NCI-H1048 (cell line): Measurements from ENCODE around the gene ANKRD17.
"Not testable (repeated sequence)": the region's sequence is repeated elsewhere in the genome, so short reads cannot be mapped to it uniquely, and the experiment has no call there.

Experiments
- DNase-seq: peaks from one replicate; lab custom pipeline; 2025; lab: John Stamatoyannopoulos, UW

Gene ANKRD17

DNA sequence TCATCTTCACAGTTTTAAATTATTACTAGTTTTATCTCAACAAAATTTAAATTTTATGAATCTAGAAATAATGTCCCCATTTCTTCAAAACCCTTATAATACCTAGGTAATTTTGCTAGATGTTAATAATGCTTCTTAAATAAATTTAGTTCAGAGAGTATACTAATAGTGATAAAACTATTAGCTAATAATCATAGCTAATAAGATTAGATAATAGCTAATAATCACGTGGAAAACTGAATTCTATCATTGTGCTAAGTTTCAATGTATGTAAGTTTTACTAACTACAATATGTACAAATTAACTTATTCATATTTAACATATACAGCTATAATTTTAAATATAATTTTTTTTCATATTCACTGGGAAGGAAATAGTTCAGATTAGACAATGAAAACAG is 10.2 kb downstream of the ANKRD17 start:
- no peak for DNase-seq

GRCh38 chr4:73247100-73247499 is 11.5 kb downstream of the ANKRD17 start:
- DNase-seq: no peak

- DNase-seq: no peak
Measured at GRCh38 chr4:73245955-73246354, 12.6 kb downstream of the ANKRD17 start.

DNA sequence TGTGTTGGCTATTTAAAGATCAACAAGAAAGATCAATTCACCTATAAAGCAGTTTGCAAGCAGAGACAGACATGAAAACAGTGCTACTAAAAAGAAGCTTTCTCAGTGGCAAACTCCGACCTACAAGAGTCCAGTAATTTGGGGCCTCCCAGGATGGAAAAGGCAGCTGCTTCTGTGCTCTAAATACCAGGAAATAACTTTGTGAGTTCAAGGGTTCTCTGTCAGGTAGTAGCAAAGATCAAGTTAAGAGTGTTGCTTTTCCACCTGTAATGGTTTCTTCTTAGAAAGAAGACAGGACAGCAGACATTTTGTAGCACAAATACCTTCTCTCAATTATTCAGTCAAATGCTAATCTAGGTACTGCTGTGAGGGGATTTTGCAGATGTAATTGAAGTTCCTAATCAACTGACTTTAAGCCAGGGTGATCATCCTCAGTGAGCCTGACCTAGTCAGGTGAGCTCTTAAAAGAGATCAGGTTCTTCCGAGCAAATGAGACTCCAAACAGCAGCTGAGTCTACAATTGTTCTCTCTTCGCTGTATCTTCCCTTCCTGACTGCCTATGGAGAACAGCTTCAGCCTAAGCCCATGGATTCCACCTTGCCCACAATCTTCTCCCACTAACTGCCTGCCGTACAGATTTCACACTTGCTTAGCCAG is 13.5 kb downstream of the ANKRD17 start:
- no peak for DNase-seq

- no peak for DNase-seq
Measured at GRCh38 chr4:73237044-73237443, 21.6 kb downstream of the ANKRD17 start.

DNA sequence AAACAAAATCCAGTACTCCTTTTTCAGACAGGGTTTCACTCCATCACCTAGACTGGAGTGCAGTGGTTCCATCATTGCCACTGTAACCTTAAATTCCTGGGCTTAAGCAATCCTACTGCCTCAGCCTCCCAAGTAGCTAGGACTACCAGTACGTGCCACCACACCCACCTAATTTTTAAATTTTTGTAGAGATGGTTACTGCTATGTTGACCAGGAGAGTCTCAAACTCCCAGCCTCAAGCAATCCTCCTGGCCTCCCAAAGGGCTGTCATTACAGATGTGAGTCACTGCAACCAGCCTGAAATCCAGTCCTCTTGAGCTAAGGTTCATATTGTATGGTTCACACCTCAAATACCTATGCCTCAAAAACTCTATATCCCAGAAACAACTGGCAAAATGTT is 22.4 kb downstream of the ANKRD17 start:
- no peak for DNase-seq

DNA sequence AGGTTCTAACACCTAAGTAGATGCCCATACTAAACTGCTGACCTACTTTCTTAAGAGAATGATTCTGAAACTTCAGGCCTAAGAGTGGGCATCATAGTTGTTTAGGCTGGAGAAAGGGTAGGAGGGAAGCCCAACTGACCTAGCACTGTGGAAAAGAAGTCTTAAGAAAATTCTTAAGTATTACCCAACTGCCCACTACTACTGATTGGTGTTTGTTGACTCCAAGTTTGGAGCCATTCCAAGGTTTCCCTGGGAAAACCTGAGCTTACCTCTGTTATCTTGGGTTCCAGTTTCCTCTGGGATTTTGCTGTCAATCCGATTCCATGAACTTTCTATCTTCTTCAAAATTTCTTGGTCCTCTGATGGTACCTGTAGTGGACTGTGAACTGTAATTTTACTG is 23.9 kb downstream of the ANKRD17 start:
- DNase-seq: no peak

- DNase-seq: no peak
Measured at GRCh38 chr4:73231518-73232487, 26.8 kb downstream of the ANKRD17 start.

DNA sequence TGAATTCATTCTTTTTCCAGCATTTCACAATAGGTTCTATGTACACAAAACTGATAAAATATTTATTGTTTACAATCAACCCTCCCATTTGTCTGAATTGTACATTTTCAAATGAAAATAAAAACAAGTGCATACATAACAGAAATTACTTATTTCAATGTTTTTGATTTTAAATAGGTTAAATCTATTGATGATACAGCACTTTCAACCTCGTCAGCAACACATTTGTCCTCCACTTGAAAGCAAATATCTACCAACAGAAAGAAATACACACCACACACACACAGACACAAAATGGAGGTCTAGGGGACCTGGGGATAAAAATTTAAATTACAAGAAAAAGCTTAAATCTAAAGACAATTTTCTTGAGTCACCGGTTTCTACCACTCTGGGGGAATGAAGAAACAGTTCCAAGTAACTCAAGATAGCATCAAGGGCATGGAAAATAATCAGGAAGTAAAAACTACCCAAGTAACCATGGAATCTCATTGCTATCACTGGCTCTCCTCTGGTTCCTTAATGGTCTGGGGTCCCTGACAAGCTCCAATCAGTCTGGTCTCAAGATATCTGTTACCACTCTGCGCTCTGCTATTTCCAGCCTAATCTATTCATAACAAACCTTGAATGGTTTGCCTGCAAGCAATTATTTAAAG is 27.6 kb downstream of the ANKRD17 start:
- DNase-seq: no peak

- DNase-seq: not testable (repeated sequence)
Measured at GRCh38 chr4:73228800-73229199, 29.8 kb downstream of the ANKRD17 start.

GRCh38 chr4:73224886-73225285 is 33.7 kb downstream of the ANKRD17 start:
- no peak for DNase-seq

DNA sequence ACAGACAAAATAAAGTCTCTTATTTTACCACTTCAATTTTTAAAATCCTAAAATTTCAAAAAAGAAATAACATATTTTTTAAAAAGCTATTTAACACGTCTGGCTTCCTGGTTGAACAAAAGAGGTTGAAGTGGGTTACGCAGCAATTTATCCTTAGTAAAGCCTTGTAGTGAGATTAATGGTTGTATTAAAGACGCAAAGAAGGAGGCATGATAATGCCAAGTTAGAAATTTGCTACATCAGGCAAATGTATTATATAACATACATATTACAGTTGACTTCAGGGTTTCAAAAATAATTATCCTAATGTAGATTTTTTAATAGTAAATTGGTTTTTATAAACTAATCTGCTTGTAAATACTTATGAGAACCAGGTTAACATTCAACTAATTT is 35.3 kb downstream of the ANKRD17 start:
- no peak for DNase-seq

DNA sequence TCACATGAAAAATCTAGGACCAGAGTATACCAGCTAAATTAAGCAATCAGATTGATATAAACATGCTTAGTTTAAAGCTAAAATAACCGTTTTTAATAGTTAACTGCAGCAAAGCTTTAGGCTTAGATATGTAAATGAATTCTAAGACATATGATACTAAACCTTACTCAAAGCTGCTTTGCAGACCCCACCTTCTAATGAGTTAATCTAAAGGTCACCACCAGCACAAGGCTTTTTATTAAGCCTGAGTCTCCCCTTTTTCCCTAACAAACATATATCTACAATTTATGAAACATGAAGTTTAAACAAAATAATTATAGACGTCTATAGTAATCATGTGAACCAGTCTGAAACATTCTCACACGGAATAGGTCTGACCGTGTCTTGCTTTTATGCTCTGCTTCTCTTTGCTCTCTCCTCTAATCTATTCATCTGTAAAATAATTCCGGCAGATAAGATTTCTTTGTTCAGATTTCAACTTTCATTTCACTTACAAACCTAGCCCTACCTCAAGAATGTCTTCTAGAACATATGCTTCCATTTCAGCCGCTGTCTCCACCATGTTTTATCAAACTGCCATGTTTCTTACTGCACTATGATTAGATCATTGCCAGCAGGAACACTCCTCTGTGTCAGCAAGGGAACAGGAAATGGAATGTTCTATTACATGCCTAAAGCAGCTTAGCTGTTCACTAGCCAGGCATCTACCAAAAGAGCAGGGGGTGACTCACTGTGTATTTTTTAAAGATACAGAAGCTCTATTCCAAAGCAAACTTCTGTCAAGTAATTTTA is 35.9 kb downstream of the ANKRD17 start:
- DNase-seq: peak; percentile 70

DNA sequence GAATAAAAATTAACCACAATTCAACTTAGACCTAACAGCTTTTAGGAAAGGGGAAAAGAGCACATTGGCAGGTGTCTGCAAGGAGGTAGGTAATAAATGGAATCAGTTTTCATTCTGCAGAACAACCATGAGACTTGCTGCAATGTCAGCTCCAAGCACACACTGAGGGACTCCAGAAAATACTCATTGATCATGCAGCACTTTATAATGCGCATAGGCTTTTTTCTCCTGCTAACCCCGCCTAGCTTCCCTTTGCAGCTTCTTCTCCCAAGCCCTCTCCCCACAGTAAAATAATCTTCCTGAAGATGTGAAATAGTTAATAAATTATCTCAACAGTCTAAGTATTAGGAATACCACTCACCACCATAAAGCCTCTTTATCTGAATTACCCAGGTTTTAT is 36.9 kb downstream of the ANKRD17 start:
- no peak for DNase-seq

DNA sequence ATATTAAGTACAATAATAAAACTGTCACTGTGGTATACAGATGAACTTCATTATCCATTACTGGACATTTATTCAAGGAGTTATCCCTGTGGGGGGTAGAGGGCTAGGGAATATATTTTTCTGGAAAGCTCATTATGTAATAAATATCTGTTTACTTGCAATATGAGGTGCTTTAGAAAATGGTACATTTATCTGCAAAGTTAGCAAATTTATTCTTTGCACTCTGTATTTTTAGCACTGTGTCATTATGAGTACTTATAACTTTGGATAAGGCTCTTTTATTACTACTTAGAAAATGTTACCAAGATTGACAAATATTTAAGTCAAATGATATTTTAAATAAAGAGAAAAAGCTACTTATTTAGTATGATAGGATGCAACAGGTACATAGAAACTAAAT is 37.8 kb downstream of the ANKRD17 start:
- no peak for DNase-seq

DNA sequence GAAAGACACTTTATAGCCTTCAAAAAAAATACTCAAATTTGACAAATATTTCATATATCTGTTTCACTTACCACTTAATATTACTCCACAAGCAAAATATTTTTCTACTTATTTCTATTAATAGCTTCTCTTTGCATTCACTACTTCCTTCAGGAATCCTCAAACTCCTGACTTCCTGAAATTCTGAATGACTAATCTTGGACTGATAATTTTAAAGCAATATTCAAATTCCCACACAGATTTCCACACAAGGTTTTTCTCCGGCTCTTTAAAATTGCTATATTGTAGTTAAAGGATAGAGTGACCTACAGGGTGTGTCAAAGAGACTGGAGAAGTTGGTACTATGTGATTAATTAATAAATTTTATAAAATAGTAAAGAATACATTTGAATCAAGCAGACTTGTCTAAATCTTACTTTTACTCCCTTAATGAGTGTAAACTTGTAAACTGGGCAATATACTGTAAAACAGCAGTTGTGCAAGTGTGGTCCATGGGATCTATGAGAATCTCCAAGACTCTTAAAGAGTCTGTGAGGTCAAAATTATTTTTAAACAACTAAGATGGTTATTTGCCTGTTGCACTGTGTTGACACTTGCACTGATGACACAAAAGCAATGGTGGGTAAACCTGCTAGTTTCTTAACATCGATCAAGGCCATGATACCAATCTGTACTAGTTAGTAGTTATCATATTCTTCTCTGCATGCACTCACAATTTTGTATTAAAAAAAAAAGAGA is 44.5 kb downstream of the ANKRD17 start:
- no peak for DNase-seq

- no peak for DNase-seq
Measured at GRCh38 chr4:73212982-73213730, 45.4 kb downstream of the ANKRD17 start.

DNA sequence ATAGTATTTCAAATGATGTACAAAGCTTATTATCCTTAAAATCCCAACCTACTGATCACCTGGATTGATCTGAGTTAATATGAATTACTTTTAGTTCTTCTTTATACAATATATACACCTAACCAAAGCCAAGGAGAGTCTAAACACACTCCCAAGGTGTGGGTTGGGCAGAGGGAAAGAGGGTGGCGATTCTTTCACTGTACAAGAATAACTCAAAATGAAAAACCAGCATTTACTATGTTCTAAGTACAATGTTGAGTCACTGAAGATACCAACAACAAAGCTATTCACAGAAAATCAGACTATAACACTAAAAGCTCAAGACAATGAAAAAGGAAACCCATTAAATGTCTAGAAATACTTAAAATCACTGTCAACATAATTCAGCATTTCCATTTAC is 46.6 kb downstream of the ANKRD17 start:
- DNase-seq: no peak

- DNase-seq: no peak
Measured at GRCh38 chr4:73208376-73208775, 50.2 kb downstream of the ANKRD17 start.

GRCh38 chr4:73206236-73206635 is 52.4 kb downstream of the ANKRD17 start:
- DNase-seq: no peak

GRCh38 chr4:73205482-73205881 is 53.1 kb downstream of the ANKRD17 start:
- no peak for DNase-seq
